MCF 10A (cell line): Measurements from ENCODE around the gene ACIN1. TPM values are rescaled to one million over a fixed set of nuclear protein-coding genes. Genes with fewer than 3 reads are reported as not detected.

ENCODE experiments used
- BruUV-seq: library from RNA; stranded (reverse); fragments of 400-500 nt; replicated peaks from 2 replicates; lab custom pipeline; 2021; lab: Mats Ljungman, UMichigan
- CTCF ChIA-PET: fragments of 300-600 bp; sonication (Branson Sonifier 250); formaldehyde crosslinking; extraction: SDS; loops from one replicate; lab custom pipeline; 2021; ENCODE audit warnings: antibody characterized with exemption, inconsistent platforms; lab: Yijun Ruan, JAX
- POLR2A ChIA-PET: fragments of 300-600, 350-650 bp; sonication (Branson Sonifier 250); formaldehyde crosslinking; extraction: SDS; loops from one replicate; lab custom pipeline; 2020; ENCODE audit warnings: antibody characterized with exemption, inconsistent platforms; lab: Yijun Ruan, JAX
- DNase-seq: peaks from one replicate; pipeline ENCODE4 v3.0.0-alpha.2; 2018; ENCODE audit not compliant: unreplicated experiment
- H3K27ac Mint-ChIP-seq: one replicate; pipeline ENCODE4 v1.8.0; 2022; ENCODE audit warnings: mild to moderate bottlenecking, low read depth, mixed read lengths; ENCODE audit not compliant: unreplicated experiment
- H3K27me3 Mint-ChIP-seq: one replicate; pipeline ENCODE4 v1.8.0; 2022; ENCODE audit warnings: mixed read lengths; ENCODE audit not compliant: insufficient read depth, unreplicated experiment
- H3K36me3 Mint-ChIP-seq: one replicate; pipeline ENCODE4 v1.8.0; 2022; ENCODE audit warnings: mild to moderate bottlenecking, moderate library complexity, mixed read lengths; ENCODE audit not compliant: insufficient read depth, unreplicated experiment
- H3K4me1 Mint-ChIP-seq: one replicate; pipeline ENCODE4 v1.8.0; 2022; ENCODE audit warnings: mixed read lengths; ENCODE audit not compliant: insufficient read depth, unreplicated experiment
- H3K4me3 Mint-ChIP-seq: one replicate; pipeline ENCODE4 v1.8.0; 2022; ENCODE audit warnings: mild to moderate bottlenecking, moderate library complexity, mixed read lengths; ENCODE audit not compliant: unreplicated experiment
- H3K9me3 Mint-ChIP-seq: one replicate; pipeline ENCODE4 v1.8.0; 2022; ENCODE audit warnings: mixed read lengths; ENCODE audit not compliant: unreplicated experiment
- intact Hi-C: fragments of 100-400 bp; cut with micrococcal nuclease; formaldehyde crosslinking; loops from 2 replicates; pipeline ENCODE4 v1.14.1; 2022
- total RNA-seq: library from RNA; stranded (reverse); gene quantifications from 2 replicates; pipeline ENCODE4 v1.2.3, GENCODE V29; 2022
- TF ChIP-seq, protein P1 (sequence below): fragments of 200-600 bp; IDR thresholded peaks from one replicate; pipeline ENCODE4 v1.8.0; 2022; ENCODE audit warnings: antibody characterized with exemption, mild to moderate bottlenecking; ENCODE audit not compliant: unreplicated experiment

ACIN1 gene
- total RNA-seq, 1 experiment from 2014 or later: 197 TPM

DNA sequence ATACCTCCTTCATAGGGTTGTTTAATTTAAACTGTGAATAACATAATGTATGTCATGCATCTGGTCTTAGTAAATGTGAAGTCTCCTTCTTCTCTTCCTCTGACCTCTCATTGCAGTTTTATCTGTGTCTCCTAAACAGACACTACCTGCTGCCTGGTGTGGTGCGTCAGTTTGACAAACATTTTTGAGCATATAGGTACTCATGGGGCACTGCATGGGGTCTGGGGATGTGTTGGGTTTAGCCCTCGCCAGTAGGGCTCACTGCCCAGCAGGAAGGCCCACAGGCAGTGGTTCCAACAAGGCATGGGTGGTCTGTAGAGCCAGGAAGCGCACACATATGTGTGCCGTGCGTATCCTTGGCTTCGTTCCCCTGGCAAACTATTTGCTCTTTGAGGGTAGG, 27.1 kb upstream of the ACIN1 start:
- DNase-seq: no peak
- no peaks in the 10 kb centered on the region for H3K27me3 Mint-ChIP-seq
- no peak overlapping the region for H3K27ac Mint-ChIP-seq
- peaks cover 21% of the 10 kb centered on the region for H3K4me1 Mint-ChIP-seq
- no peaks in the 10 kb centered on the region for H3K9me3 Mint-ChIP-seq
- CTCF ChIA-PET: interaction anchor here (0.6 to 20.7 kb wide), 31 partner anchors 8 to 200 kb away, joined by 3 to 766 read pairs (median 6); partner anchors contain the start of gene SLC7A8
- no TSS peak for BruUV-seq
- intact Hi-C loops: no loop called here
- POLR2A ChIA-PET: interaction anchor here (0.7 to 4.9 kb wide), 5 partner anchors 23 to 65 kb away, joined by 4 to 78 read pairs (median 5); partner anchors contain the start of genes ACIN1, C14orf119 and SLC7A8
- no peaks in the 10 kb centered on the region for H3K36me3 Mint-ChIP-seq
- TF ChIP-seq, protein P1, sequence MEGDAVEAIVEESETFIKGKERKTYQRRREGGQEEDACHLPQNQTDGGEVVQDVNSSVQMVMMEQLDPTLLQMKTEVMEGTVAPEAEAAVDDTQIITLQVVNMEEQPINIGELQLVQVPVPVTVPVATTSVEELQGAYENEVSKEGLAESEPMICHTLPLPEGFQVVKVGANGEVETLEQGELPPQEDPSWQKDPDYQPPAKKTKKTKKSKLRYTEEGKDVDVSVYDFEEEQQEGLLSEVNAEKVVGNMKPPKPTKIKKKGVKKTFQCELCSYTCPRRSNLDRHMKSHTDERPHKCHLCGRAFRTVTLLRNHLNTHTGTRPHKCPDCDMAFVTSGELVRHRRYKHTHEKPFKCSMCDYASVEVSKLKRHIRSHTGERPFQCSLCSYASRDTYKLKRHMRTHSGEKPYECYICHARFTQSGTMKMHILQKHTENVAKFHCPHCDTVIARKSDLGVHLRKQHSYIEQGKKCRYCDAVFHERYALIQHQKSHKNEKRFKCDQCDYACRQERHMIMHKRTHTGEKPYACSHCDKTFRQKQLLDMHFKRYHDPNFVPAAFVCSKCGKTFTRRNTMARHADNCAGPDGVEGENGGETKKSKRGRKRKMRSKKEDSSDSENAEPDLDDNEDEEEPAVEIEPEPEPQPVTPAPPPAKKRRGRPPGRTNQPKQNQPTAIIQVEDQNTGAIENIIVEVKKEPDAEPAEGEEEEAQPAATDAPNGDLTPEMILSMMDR: no peak
- H3K4me3 Mint-ChIP-seq: no peak overlapping the region

DNA sequence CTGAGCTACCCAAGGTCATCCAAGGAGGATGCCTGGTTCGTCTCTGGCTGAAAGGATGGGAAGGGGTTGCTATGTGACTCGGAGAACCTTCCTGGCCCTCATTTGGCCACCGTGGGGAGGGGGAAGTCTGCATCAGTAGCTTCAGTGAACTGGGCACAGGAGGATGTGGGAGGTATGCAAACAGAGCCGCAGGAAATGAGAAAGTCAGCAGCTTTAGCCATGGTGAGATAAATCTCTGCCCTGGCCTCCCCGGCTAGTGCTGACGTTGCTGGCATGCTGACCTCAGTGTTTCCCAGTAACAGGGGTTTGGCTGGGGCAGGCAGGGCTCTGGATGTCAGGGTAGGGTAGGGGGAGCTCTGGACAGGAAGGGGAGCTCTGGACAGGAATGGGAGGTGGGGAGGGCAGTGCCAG, 26.4 kb upstream of the ACIN1 start:
- intact Hi-C loops: loop anchor here (2.0 kb wide), 1 partner anchor 33 kb away; no protein-coding TSS in a partner anchor
- H3K9me3 Mint-ChIP-seq: no peaks in the 10 kb centered on the region
- POLR2A ChIA-PET: interaction anchor here (0.7 to 4.9 kb wide), 15 partner anchors 10 to 181 kb away, joined by 3 to 78 read pairs (median 5); partner anchors contain the start of genes ACIN1, C14orf119, HOMEZ and SLC7A8
- H3K27me3 Mint-ChIP-seq: no peaks in the 10 kb centered on the region
- H3K27ac Mint-ChIP-seq: no peak overlapping the region
- TF ChIP-seq, protein P1: no peak
- no peak overlapping the region for H3K4me3 Mint-ChIP-seq
- no peak for DNase-seq
- H3K36me3 Mint-ChIP-seq: no peaks in the 10 kb centered on the region
- no TSS peak for BruUV-seq
- H3K4me1 Mint-ChIP-seq: peaks cover 21% of the 10 kb centered on the region
- CTCF ChIA-PET: interaction anchor here (0.6 to 20.7 kb wide), 46 partner anchors 9 to 700 kb away, joined by 3 to 766 read pairs (median 6); partner anchors contain the start of genes ACIN1, C14orf119, PPP1R3E and SLC7A8

DNA sequence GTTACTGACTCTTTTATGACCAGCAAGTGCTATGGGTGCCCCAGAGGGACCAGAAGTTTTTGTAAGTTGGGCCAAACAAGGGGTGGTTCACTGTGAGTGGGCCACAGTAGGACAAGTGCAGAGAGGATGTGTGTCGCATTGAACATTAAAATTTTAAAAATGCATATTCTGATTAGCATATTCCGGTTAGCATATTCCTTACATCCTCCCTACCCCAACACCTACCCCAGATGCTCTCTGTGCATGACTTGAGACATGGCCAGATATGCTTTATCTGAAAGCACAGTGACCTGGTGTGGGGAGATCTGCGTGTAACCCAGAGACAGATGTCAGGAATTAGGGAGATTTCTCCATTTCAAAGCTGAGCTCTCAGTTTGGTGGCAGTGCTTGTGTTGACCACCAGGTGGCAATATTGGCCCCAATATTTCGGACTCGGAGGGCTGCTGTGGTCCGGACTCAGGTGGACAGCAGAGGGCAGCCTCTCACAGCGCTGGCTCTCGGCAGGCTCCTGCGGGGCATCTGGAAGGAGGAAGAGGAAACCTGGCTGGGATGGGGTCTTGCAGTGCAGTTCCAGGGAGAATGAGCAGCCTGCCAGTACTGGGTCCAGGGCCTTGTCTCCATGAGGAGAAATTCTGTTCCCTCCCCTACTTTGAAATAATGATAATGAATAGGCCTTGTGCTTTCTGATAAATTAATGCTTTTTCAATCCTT, 25.8 kb upstream of the ACIN1 start:
- H3K4me3 Mint-ChIP-seq: no peak overlapping the region

More for the DNA sequence above, 25.8 kb upstream of the ACIN1 start:
- Mint-ChIP-seq H3K36me3 (no peaks in the 10 kb centered on the region), H3K27me3 (no peaks in the 10 kb centered on the region), H3K9me3 (no peaks in the 10 kb centered on the region), H3K4me1 (peaks cover 21% of the 10 kb centered on the region), H3K27ac (no peak overlapping the region)
- DNase-seq: peak; percentile 83
- TF ChIP-seq, protein P1: peak; percentile 100
- intact Hi-C loops: loop anchor here (1.0 to 2.0 kb wide), 3 partner anchors 34 to 179 kb away; no protein-coding TSS in a partner anchor
- BruUV-seq: no TSS peak
- POLR2A ChIA-PET: interaction anchor here (0.7 to 4.9 kb wide), 15 partner anchors 10 to 181 kb away, joined by 3 to 78 read pairs (median 4); partner anchors contain the start of genes ACIN1, C14orf119, HOMEZ and RNF212B
- CTCF ChIA-PET: interaction anchor here (0.6 to 20.7 kb wide), 55 partner anchors 8 to 1895 kb away, joined by 3 to 766 read pairs (median 6); partner anchors contain the start of genes ACIN1, C14orf119, PPP1R3E and SLC7A8
